NOMO-1 treated with dmso at 0.1 percent for 144 hours (cell line): ENCODE data around the gene VWA3B.
"Not testable (repeated sequence)": the region's sequence is repeated elsewhere in the genome, so short reads cannot be mapped to it uniquely, and the experiment has no call there.

ENCODE experiments used
- DNase-seq: peaks from one replicate; lab custom pipeline; 2025; ENCODE audit not compliant: unreplicated experiment; lab: John Stamatoyannopoulos, UW

VWA3B gene

GRCh38 chr2:98242003-98242402, 155.0 kb downstream of the VWA3B start:
- DNase-seq, result no peak

DNA sequence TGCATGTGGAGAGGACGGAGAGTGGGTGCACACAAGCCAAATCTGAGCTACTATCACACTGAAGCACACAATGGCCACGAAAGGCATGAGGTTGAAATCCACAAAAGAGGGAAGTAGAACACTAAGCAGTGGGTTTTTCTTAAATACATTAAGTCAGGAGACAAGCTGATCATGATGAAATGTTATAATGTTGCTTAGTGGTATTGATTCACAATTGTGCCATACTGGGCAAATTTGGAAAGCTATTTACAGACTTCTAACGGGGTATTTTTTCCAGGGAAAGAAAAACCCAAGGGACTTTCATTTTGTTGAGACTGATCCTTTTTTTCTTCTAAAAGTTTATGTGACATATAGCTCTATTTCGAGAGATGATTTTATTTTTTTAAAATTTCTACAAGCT, 158.5 kb downstream of the VWA3B start:
- no peak for DNase-seq

DNA sequence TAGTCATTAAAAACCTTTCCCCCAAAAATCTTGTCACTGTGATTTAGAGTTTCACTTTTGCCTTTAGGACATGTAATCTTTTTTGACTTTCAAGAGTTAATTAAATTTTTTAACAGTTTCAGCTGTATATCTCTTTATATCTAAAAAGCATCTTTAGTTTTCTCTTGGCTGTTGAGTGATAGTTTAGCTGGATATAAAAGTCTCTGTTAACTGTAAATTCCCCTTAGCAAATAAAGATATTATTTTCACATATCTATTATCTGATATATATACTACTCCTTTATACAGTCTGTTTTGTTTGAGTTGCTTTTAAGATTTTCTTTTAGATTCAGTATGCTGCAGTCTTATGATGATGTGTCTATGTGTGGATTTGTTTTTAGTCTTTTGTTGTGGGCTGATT, 160.4 kb downstream of the VWA3B start:
- no peak for DNase-seq

GRCh38 chr2:98252038-98252773, 165.2 kb downstream of the VWA3B start:
- no peak for DNase-seq

GRCh38 chr2:98253461-98254070, 166.6 kb downstream of the VWA3B start:
- DNase-seq, result no peak

DNA sequence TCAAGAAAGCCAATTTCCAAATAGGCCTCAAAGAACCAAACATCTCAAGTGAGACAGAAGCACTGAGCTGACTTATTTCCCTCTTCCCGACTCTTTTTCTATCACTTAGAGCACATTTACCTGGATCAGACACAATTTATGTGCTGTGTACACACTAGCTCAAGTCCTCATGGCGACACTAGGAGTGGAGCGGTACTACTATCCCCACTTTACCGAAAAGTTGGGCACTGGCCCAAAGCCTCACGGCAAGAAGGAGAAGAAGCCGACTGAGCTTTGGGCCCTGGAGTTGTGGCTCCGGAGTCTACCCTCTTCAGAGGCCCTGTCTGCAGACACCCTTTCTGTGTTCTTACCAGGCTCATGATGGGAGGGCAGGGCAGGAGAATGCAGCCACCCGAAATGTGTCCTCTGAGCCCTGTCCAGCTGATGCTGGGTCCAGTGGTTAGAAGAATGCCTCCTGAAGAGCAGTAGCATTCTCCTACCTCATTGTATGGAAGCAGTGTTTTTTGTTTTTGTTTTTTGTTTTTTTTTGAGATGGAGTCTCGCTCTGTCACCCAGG, 167.6 kb downstream of the VWA3B start:
- no peak for DNase-seq

GRCh38 chr2:98258906-98259305, 171.9 kb downstream of the VWA3B start:
- no peak for DNase-seq

GRCh38 chr2:98263362-98263761, 176.4 kb downstream of the VWA3B start:
- no peak for DNase-seq

- DNase-seq, result not testable (repeated sequence)
Observed at GRCh38 chr2:98268225-98268624, 181.3 kb downstream of the VWA3B start.

DNA sequence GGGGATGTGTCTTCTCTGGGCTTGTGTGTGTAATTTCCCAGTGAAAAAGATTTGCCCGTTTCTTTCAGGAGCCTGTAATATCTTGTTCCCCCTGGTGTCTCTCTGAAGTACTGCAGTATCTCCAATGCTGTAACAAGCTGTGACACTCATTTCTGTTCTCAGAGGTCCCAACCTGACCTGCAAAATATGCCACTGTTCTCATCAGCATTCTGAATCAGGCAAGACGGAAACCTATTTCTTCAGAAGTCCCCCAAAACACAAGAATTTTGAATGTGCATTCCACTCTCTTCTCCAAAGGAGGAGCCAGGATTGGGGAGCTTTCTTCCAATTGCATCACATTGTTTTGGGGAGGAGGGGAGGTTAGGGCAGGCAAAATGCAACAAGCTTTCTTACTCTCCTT, 182.3 kb downstream of the VWA3B start:
- no peak for DNase-seq

- no peak for DNase-seq
Observed at GRCh38 chr2:98269830-98270229, 182.9 kb downstream of the VWA3B start.

- DNase-seq, result no peak
Observed at GRCh38 chr2:98277162-98277859, 190.3 kb downstream of the VWA3B start.

- DNase-seq, result no peak
Observed at GRCh38 chr2:98278074-98278473, 191.1 kb downstream of the VWA3B start.

GRCh38 chr2:98280376-98281102, 193.6 kb downstream of the VWA3B start:
- no peak for DNase-seq

- DNase-seq, result no peak
Observed at GRCh38 chr2:98281607-98282006, 194.6 kb downstream of the VWA3B start.

DNA sequence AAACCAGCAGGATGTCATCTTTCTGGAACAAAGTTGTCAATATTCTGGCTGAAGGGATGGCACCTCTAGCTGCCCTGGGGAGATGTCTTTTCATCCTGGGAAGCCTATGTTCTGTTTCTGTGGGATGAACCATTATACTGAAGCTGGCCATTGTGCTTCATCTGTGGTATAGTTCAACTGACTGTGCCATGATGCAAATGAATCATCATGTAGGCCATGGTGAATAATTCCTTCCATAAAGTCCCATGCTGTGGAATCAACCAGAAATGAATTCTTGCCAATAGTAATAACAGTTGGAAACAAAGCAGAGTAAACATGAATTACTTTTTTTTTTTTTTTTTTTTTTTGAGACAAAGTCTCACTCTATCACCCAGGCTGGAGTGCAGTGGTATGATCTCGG, 195.1 kb downstream of the VWA3B start:
- no peak for DNase-seq

DNA sequence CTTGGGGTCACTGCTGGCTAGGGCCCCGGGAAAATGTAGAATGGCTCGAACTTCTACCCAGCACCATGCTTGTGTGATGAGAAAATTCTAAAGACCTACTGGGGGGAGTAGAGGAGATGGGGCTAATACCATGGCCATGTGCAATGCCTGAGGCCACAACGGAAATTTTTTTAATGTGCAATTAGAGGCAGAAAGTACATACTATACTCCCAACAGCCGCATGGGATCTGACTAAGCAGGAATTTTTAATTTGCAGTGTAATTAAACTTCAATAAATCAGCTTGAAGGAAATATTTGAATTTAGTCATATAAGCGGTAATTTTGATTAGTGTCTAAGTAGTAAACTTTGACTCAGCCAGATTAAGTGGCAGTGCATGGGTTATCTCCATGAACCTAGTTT, 206.1 kb downstream of the VWA3B start:
- no peak for DNase-seq

- no peak for DNase-seq
Observed at GRCh38 chr2:98293931-98294687, 207.1 kb downstream of the VWA3B start.

DNA sequence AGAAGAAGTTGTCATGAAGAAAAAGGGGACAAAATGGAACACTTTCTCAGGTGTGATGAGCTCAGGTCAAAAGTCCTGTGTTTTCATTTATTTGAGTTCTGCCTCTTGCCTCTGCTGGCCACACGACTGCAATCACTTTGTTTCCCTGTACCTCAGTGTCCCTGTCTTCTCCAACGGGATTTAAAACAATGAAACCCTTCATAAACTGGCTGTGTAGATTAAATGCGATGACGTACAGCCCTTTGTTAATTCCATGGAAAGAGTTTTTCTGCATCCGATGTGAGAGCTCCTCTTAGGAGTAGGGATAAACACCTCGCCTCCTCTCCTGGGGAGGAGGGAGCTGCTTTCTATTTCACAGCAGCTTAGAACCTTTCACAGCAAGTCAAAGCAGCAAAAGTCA, 207.7 kb downstream of the VWA3B start:
- DNase-seq, result no peak

DNA sequence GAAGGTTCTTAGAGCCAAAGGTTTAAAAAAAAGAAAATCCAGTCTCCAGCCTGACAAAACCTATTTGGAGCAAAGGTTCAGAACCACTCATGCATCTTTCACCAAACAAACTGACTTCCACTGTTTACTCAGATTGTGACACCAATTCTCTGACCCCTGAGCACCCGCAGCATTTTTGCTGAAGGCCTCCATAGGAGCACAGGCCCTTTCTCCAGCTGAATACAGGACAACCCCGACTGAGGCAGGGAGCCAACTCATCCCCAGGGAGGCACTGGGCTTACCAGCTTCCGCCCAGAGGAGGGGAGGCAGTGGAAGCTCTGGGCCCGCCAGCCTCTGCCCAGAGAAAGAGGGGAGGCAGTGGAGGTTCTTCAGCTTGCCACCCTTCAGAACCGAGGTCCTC, 208.3 kb downstream of the VWA3B start:
- DNase-seq, result no peak
